ENCODE results near the gene ZNF345.

Gene ZNF345

GRCh38 chr19:36847968-36848367 lies 2.7 kb upstream of the ZNF345 start:
- peaks cover 55% of the 10 kb centered on the region for H3K9me3 ChIP-seq
- no peak overlapping the region for H3K9ac ChIP-seq
- no peaks in the 10 kb centered on the region for H4K20me1 ChIP-seq
- peaks cover 22% of the 10 kb centered on the region for H3K4me1 ChIP-seq
- H3K4me3 ChIP-seq, result no peak overlapping the region
- no peak for TF ChIP-seq Cebpa-rat (IDR thresholded peaks at IDR 0.05)
- 0 out of 2 replicates have a peak overlapping the region, but pooled peaks have one; percentile 85 for H3K4me2 ChIP-seq
- no peaks in the 10 kb centered on the region for H3K27me3 ChIP-seq
- no peak overlapping the region for H3K27ac ChIP-seq
- peaks cover 57% of the 10 kb centered on the region for H3K36me3 ChIP-seq

GRCh38 chr19:36849701-36850558 lies 746 bp upstream of the ZNF345 start:
- H3K4me1 ChIP-seq, result peaks cover 22% of the 10 kb centered on the region
- peak overlapping the region; percentile 85 for H3K4me2 ChIP-seq
- H3K9ac ChIP-seq, result peak overlapping the region; percentile 92
- H4K20me1 ChIP-seq, result no peaks in the 10 kb centered on the region
- H3K4me3 ChIP-seq, result peak overlapping the region; percentile 86
- peaks cover 55% of the 10 kb centered on the region for H3K9me3 ChIP-seq
- no peak for TF ChIP-seq Cebpa-rat (IDR thresholded peaks at IDR 0.05)
- H3K27ac ChIP-seq, result peak overlapping the region; percentile 82
- H3K36me3 ChIP-seq, result peaks cover 59% of the 10 kb centered on the region
- H3K27me3 ChIP-seq, result no peaks in the 10 kb centered on the region

GRCh38 chr19:36851898-36852297 lies 1.2 kb downstream of the ZNF345 start:
- Histone ChIP-seq H3K36me3 (peaks cover 60% of the 10 kb centered on the region), H3K4me1 (peaks cover 22% of the 10 kb centered on the region), H3K27ac (no peak overlapping the region), H3K9ac (peak overlapping the region; percentile 92; the same call in 1 of the 2 replicates), H3K4me2 (peak overlapping the region; percentile 87), H3K4me3 (peak overlapping the region; percentile 86), H4K20me1 (no peaks in the 10 kb centered on the region), H3K27me3 (no peaks in the 10 kb centered on the region), H3K9me3 (peaks cover 55% of the 10 kb centered on the region)
- no peak for TF ChIP-seq Cebpa-rat (IDR thresholded peaks at IDR 0.05)

GRCh38 chr19:36876993-36877938 lies 26.6 kb downstream of the ZNF345 start:
- H4K20me1 ChIP-seq, result no peaks in the 10 kb centered on the region
- peak overlapping the region; percentile 39 for H3K4me3 ChIP-seq
- no peaks in the 10 kb centered on the region for H3K4me1 ChIP-seq
- no peak overlapping the region for H3K27ac ChIP-seq
- H3K27me3 ChIP-seq, result no peaks in the 10 kb centered on the region
- no peak for TF ChIP-seq Cebpa-rat (IDR thresholded peaks at IDR 0.05)
- no peak overlapping the region for H3K9ac ChIP-seq
- peaks cover 74% of the 10 kb centered on the region for H3K36me3 ChIP-seq
- H3K9me3 ChIP-seq, result peaks cover 97% of the 10 kb centered on the region
- no peak overlapping the region for H3K4me2 ChIP-seq

- no peaks in the 10 kb centered on the region for H4K20me1 ChIP-seq
- peaks cover 100% of the 10 kb centered on the region for H3K9me3 ChIP-seq
- peaks cover 90% of the 10 kb centered on the region for H3K36me3 ChIP-seq
- no peak for TF ChIP-seq Cebpa-rat (IDR thresholded peaks at IDR 0.05)
- no peaks in the 10 kb centered on the region for H3K27me3 ChIP-seq
- no peak overlapping the region for H3K9ac ChIP-seq
- H3K27ac ChIP-seq, result no peak overlapping the region
- H3K4me2 ChIP-seq, result no peak overlapping the region
- H3K4me3 ChIP-seq, result peak overlapping the region; percentile 47
- H3K4me1 ChIP-seq, result no peaks in the 10 kb centered on the region
Observed at GRCh38 chr19:36891768-36892357, 41.2 kb downstream of the ZNF345 start.

GRCh38 chr19:36894849-36895383 lies 44.2 kb downstream of the ZNF345 start:
- Histone ChIP-seq H3K9me3 (peaks cover 97% of the 10 kb centered on the region), H3K27ac (no peak overlapping the region), H3K9ac (no peak overlapping the region), H3K4me2 (no peak overlapping the region), H3K4me3 (no peak overlapping the region), H3K4me1 (no peaks in the 10 kb centered on the region), H3K27me3 (no peaks in the 10 kb centered on the region), H4K20me1 (no peaks in the 10 kb centered on the region), H3K36me3 (peaks cover 96% of the 10 kb centered on the region)
- TF ChIP-seq Cebpa-rat (IDR thresholded peaks at IDR 0.05), result no peak

GRCh38 chr19:36898422-36898821 lies 47.7 kb downstream of the ZNF345 start:
- no peak overlapping the region for H3K27ac ChIP-seq
- no peak overlapping the region for H3K9ac ChIP-seq
- H3K27me3 ChIP-seq, result no peaks in the 10 kb centered on the region
- peaks cover 95% of the 10 kb centered on the region for H3K36me3 ChIP-seq
- no peak overlapping the region for H3K4me2 ChIP-seq
- no peaks in the 10 kb centered on the region for H4K20me1 ChIP-seq
- H3K4me3 ChIP-seq, result no peak overlapping the region
- H3K4me1 ChIP-seq, result no peaks in the 10 kb centered on the region
- H3K9me3 ChIP-seq, result peaks cover 96% of the 10 kb centered on the region
- no peak for TF ChIP-seq Cebpa-rat (IDR thresholded peaks at IDR 0.05)

GRCh38 chr19:36915992-36916830 lies 65.5 kb downstream of the ZNF345 start, which contains the start of the genes ZNF568 and ZNF829:
Gene ZNF568 (plus strand): TSS chr19:36916332. CDS start chr19:36922771, 6,439 bp downstream.
Gene ZNF829 (minus strand): TSS chr19:36916291. CDS start chr19:36915167, 1,124 bp downstream.
- no peak for TF ChIP-seq Cebpa-rat (IDR thresholded peaks at IDR 0.05)
- Histone ChIP-seq H3K9ac (peak within 1 kb of the TSS; percentile 96), H3K4me1 (peaks cover 15% of the 10 kb centered on the region), H3K9me3 (peaks cover 43% of the 10 kb centered on the region), H3K27ac (peak within 1 kb of the TSS; percentile 98), H3K36me3 (peaks cover 53% of the 10 kb centered on the region), H3K4me3 (peak within 1 kb of the TSS; percentile 81), H3K4me2 (peak within 1 kb of the TSS; percentile 80), H3K27me3 (no peaks in the 10 kb centered on the region), H4K20me1 (no peaks in the 10 kb centered on the region)
